Vagina (tissue), 2 donors: ENCODE data around the gene GRIK4. TPM values are rescaled to one million over a fixed set of nuclear protein-coding genes. Genes with fewer than 3 reads are reported as not detected.

Experiments
- DNase-seq, 2 donors: peaks; one replicate each; pipeline ENCODE4 v3.0.0-alpha.2; 2017; ENCODE audit errors: extremely low spot score in 2 of 2
- H3K27ac ChIP-seq: fragments of 200-600 bp; sonication (generic); one replicate; pipeline ENCODE4 v1.5.1; 2019
- H3K27me3 ChIP-seq: fragments of 200-600 bp; sonication (generic); one replicate; pipeline ENCODE4 v1.5.1; 2019
- H3K36me3 ChIP-seq, 2 donors: fragments of 200-600 bp; sonication (generic); one replicate each; pipeline ENCODE4 v1.5.1; 2017 to 2019
- H3K4me1 ChIP-seq: fragments of 200-600 bp; sonication (generic); one replicate; pipeline ENCODE4 v1.5.1; 2019
- H3K4me3 ChIP-seq, 2 donors: fragments of 200-600 bp; sonication (generic); 1 replicate in 1 of 2; 2 replicates in 1 of 2; pipeline ENCODE4 v1.5.1; 2016 to 2019
- H3K9me3 ChIP-seq: fragments of 200-600 bp; sonication (generic); one replicate; pipeline ENCODE4 v1.5.1; 2019
- CTCF ChIP-seq, 3 experiments: fragments of 450-650 bp in 2 of 3; fragments of 200-600 bp in 1 of 3; sonication (generic) in 1 of 3; IDR thresholded peaks; one replicate each; pipeline ENCODE4 v1.5.1; 2017 to 2019; ENCODE audit warnings: antibody characterized with exemption in 3 of 3, mild to moderate bottlenecking in 2 of 3, moderate library complexity in 2 of 3
- POLR2A ChIP-seq, 2 donors: fragments of 450-650 bp; IDR thresholded peaks; one replicate each; pipeline ENCODE4 v1.6.1; 2017; ENCODE audit warnings: antibody characterized with exemption in 2 of 2, mild to moderate bottlenecking in 2 of 2, moderate library complexity in 2 of 2
- POLR2AphosphoS5 ChIP-seq, 2 donors: sonication (generic); formaldehyde crosslinking; IDR thresholded peaks; one replicate each; pipeline ENCODE4 v1.9.0; 2017; ENCODE audit warnings: antibody characterized with exemption in 2 of 2, mild to moderate bottlenecking in 2 of 2, low read depth in 1 of 2; ENCODE audit not compliant: insufficient read depth in 1 of 2
- intact Hi-C: fragments of 100-400 bp; cut with DNase I; formaldehyde crosslinking; loops from one replicate; pipeline ENCODE4 v1.15.1; 2023
- total RNA-seq: library from RNA; depleted of rRNA; stranded (reverse); fragments of >200 nt; gene quantifications from one replicate; pipeline ENCODE4 v1.2.3, GENCODE V29; 2016

The GRIK4 gene
- total RNA-seq, 1 donor from 2014 or later, result 0.25 TPM

GRCh38 chr11:120807414-120808150 lies 296.0 kb downstream of the GRIK4 start:
- intact Hi-C loops, result no loop called here
- peaks cover 8% of the 10 kb centered on the region for H3K4me1 ChIP-seq
- no peaks in the 10 kb centered on the region for H3K9me3 ChIP-seq
- no peak overlapping the region for H3K27ac ChIP-seq
- H3K36me3 ChIP-seq, result no peaks in the 10 kb centered on the region
- no peak for DNase-seq
- no peaks in the 10 kb centered on the region for H3K27me3 ChIP-seq
- no peak overlapping the region for H3K4me3 ChIP-seq
- TF ChIP-seq POLR2AphosphoS5 (IDR thresholded peaks at IDR 0.05; ENCODE audit: insufficient read depth in 1 of 2, low read depth in 1 of 2) (no peak), CTCF (IDR thresholded peaks at IDR 0.05) (no peak), POLR2A (IDR thresholded peaks at IDR 0.05) (no peak)

GRCh38 chr11:120808616-120809050 lies 297.1 kb downstream of the GRIK4 start:
- Histone ChIP-seq H3K36me3 (no peaks in the 10 kb centered on the region), H3K27me3 (no peaks in the 10 kb centered on the region), H3K4me3 (no peak overlapping the region), H3K27ac (no peak overlapping the region), H3K4me1 (peaks cover 8% of the 10 kb centered on the region), H3K9me3 (no peaks in the 10 kb centered on the region)
- TF ChIP-seq POLR2A (IDR thresholded peaks at IDR 0.05) (no peak), CTCF (IDR thresholded peaks at IDR 0.05) (no peak), POLR2AphosphoS5 (IDR thresholded peaks at IDR 0.05; ENCODE audit: insufficient read depth in 1 of 2, low read depth in 1 of 2) (no peak)
- no peak for DNase-seq
- intact Hi-C loops, result no loop called here

- no peak for TF ChIP-seq POLR2A (IDR thresholded peaks at IDR 0.05)
- no peak for TF ChIP-seq CTCF (IDR thresholded peaks at IDR 0.05)
- no peak for TF ChIP-seq POLR2AphosphoS5 (IDR thresholded peaks at IDR 0.05; ENCODE audit: insufficient read depth in 1 of 2, low read depth in 1 of 2)
- H3K4me1 ChIP-seq, result peaks cover 8% of the 10 kb centered on the region
- no peak for DNase-seq
- intact Hi-C loops, result no loop called here
- H3K9me3 ChIP-seq, result no peaks in the 10 kb centered on the region
- no peaks in the 10 kb centered on the region for H3K27me3 ChIP-seq
- H3K36me3 ChIP-seq, result no peaks in the 10 kb centered on the region
- no peak overlapping the region for H3K4me3 ChIP-seq
- H3K27ac ChIP-seq, result no peak overlapping the region
Measured at GRCh38 chr11:120810251-120810650, 298.7 kb downstream of the GRIK4 start.

GRCh38 chr11:120811199-120811598 lies 299.7 kb downstream of the GRIK4 start:
- H3K9me3 ChIP-seq, result no peaks in the 10 kb centered on the region
- no peak for TF ChIP-seq CTCF (IDR thresholded peaks at IDR 0.05)
- TF ChIP-seq POLR2AphosphoS5 (IDR thresholded peaks at IDR 0.05; ENCODE audit: insufficient read depth in 1 of 2, low read depth in 1 of 2), result no peak
- intact Hi-C loops, result no loop called here

GRCh38 chr11:120811731-120812130 lies 300.2 kb downstream of the GRIK4 start:
- Histone ChIP-seq H3K27ac (no peak overlapping the region), H3K27me3 (no peaks in the 10 kb centered on the region), H3K36me3 (no peaks in the 10 kb centered on the region), H3K4me1 (peaks cover 8% of the 10 kb centered on the region), H3K4me3 (no peak overlapping the region), H3K9me3 (no peaks in the 10 kb centered on the region)
- intact Hi-C loops, result no loop called here
- no peak for TF ChIP-seq POLR2AphosphoS5 (IDR thresholded peaks at IDR 0.05; ENCODE audit: insufficient read depth in 1 of 2, low read depth in 1 of 2)
- TF ChIP-seq POLR2A (IDR thresholded peaks at IDR 0.05), result no peak
- no peak for TF ChIP-seq CTCF (IDR thresholded peaks at IDR 0.05)
- DNase-seq, result no peak

More at GRCh38 chr11:120811199-120811598, 299.7 kb downstream of the GRIK4 start:
- Histone ChIP-seq H3K27me3 (no peaks in the 10 kb centered on the region), H3K27ac (no peak overlapping the region), H3K4me1 (peaks cover 8% of the 10 kb centered on the region), H3K4me3 (no peak overlapping the region), H3K36me3 (no peaks in the 10 kb centered on the region)
- no peak for DNase-seq
